Esophagus muscularis mucosa (tissue), 4 donors: ENCODE data around the gene DLG4.

ENCODE experiments used
- EP300 ChIP-seq: sonication (generic); formaldehyde crosslinking; IDR thresholded peaks from one replicate; pipeline ENCODE4 v1.6.1; 2017; ENCODE audit warnings: antibody characterized with exemption
- POLR2A ChIP-seq: fragments of 450-650 bp; IDR thresholded peaks from one replicate; pipeline ENCODE4 v1.6.1; 2017; ENCODE audit warnings: antibody characterized with exemption, moderate library complexity, mild to moderate bottlenecking, low read depth
- POLR2AphosphoS5 ChIP-seq, 2 donors: sonication (generic); formaldehyde crosslinking; IDR thresholded peaks; one replicate each; pipeline ENCODE4 v1.6.1; 2017; ENCODE audit warnings: antibody characterized with exemption in 2 of 2
- TF ChIP-seq, protein P1 (sequence below), 3 experiments: fragments of 200-600 bp in 2 of 3; fragments of 450-650 bp in 1 of 3; sonication (generic) in 2 of 3; IDR thresholded peaks; one replicate each; pipeline ENCODE4 v1.5.1; 2017 to 2019; ENCODE audit warnings: antibody characterized with exemption in 3 of 3, mild to moderate bottlenecking in 2 of 3, moderate library complexity in 1 of 3

DNA sequence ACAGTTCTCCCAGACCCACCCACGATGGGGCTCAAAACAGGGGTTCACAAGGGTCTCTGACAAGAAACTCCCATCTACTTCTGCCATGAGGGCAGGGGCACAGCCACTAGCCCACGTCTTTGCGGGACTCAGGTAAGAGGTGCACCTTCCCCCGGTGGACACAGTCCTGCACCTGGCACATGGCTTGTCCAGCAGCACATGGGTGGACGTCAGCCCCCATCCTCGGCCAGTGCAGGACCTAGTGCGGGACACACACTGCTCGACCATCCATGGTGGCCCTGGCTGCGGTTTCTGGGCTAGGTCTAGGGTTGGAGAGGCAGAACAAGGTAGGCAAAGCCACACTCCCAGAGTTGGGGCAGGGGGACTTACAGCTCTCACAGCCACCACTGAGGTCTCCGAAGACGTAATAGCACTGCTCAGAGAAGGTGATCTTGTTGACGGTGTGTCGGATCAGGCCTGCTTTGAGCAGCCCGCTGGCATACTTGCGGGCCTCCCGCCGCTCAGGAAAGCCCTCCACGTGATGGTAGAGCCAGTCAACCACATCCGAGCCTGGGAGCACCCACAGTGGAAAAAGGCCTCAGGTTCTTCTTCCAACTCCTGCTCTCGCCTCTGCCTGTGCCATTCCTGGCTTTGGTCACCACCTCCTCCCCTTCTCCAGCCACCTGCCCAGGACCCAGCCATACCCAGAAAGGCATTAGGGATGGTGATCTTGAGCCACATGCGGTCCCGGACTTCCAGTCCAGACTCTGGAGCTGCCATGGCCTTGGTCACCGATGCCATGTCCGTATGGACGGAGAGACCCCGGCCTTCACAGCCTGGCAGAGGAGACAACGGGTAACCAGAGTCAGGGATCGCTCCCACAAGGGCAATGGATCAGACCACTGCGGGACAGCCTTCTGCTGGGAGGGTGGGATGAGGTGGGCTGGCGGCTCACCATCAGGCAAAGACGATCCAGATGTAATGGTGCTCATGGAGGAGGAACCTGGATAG lies 7.4 kb upstream of the DLG4 start:
- TF ChIP-seq, protein P1, sequence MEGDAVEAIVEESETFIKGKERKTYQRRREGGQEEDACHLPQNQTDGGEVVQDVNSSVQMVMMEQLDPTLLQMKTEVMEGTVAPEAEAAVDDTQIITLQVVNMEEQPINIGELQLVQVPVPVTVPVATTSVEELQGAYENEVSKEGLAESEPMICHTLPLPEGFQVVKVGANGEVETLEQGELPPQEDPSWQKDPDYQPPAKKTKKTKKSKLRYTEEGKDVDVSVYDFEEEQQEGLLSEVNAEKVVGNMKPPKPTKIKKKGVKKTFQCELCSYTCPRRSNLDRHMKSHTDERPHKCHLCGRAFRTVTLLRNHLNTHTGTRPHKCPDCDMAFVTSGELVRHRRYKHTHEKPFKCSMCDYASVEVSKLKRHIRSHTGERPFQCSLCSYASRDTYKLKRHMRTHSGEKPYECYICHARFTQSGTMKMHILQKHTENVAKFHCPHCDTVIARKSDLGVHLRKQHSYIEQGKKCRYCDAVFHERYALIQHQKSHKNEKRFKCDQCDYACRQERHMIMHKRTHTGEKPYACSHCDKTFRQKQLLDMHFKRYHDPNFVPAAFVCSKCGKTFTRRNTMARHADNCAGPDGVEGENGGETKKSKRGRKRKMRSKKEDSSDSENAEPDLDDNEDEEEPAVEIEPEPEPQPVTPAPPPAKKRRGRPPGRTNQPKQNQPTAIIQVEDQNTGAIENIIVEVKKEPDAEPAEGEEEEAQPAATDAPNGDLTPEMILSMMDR (IDR thresholded peaks at IDR 0.05), result no peak
- no peak for TF ChIP-seq POLR2A
- TF ChIP-seq POLR2AphosphoS5 (IDR thresholded peaks at IDR 0.05), result no peak
- TF ChIP-seq EP300, result no peak
